ENCODE data around the gene SCN10A.

DNA sequence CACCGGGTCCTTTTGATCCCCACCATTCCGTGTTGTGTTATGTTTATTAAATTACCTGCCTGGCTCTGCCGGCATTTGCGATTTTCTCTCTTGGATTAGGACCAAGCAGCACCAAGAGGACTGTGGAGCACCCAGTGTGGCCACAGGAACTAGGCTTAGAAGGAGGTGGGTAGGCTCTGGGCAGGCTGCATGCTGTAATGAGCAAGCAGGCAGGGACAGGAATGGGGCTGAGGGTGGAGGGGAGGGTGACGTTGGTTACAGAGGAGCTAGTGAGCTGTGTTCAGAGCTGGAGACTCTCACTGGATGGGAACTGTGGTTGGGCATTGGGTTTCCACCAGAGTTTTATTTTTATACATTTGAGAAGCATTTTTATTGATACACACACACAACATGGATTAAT is 158.6 kb downstream of the SCN10A start:
- TF ChIP-seq ZFP90 (CRISPR knock-in tag; IDR thresholded peaks at IDR 0.05; ENCODE audit: borderline replicate concordance) = no peak
- no peak for TF ChIP-seq SKI (IDR thresholded peaks at IDR 0.05; ENCODE audit: partially characterized antibody)
- TF ChIP-seq, protein P1, sequence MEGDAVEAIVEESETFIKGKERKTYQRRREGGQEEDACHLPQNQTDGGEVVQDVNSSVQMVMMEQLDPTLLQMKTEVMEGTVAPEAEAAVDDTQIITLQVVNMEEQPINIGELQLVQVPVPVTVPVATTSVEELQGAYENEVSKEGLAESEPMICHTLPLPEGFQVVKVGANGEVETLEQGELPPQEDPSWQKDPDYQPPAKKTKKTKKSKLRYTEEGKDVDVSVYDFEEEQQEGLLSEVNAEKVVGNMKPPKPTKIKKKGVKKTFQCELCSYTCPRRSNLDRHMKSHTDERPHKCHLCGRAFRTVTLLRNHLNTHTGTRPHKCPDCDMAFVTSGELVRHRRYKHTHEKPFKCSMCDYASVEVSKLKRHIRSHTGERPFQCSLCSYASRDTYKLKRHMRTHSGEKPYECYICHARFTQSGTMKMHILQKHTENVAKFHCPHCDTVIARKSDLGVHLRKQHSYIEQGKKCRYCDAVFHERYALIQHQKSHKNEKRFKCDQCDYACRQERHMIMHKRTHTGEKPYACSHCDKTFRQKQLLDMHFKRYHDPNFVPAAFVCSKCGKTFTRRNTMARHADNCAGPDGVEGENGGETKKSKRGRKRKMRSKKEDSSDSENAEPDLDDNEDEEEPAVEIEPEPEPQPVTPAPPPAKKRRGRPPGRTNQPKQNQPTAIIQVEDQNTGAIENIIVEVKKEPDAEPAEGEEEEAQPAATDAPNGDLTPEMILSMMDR (CRISPR knock-in tag; IDR thresholded peaks at IDR 0.05) = no peak
- no peak for TF ChIP-seq ZNF274 (CRISPR knock-in tag; IDR thresholded peaks at IDR 0.05)
- TF ChIP-seq EP300 (IDR thresholded peaks at IDR 0.05; ENCODE audit: low read depth in 2 of 2, low read length in 2 of 2) = no peak
- no peak for TF ChIP-seq EP300 (CRISPR knock-in tag; IDR thresholded peaks at IDR 0.05; ENCODE audit: borderline replicate concordance)
- no peak for TF ChIP-seq POLR2AphosphoS2 (IDR thresholded peaks at IDR 0.05; ENCODE audit: low read depth, low read length)
- TF ChIP-seq, protein P2, sequence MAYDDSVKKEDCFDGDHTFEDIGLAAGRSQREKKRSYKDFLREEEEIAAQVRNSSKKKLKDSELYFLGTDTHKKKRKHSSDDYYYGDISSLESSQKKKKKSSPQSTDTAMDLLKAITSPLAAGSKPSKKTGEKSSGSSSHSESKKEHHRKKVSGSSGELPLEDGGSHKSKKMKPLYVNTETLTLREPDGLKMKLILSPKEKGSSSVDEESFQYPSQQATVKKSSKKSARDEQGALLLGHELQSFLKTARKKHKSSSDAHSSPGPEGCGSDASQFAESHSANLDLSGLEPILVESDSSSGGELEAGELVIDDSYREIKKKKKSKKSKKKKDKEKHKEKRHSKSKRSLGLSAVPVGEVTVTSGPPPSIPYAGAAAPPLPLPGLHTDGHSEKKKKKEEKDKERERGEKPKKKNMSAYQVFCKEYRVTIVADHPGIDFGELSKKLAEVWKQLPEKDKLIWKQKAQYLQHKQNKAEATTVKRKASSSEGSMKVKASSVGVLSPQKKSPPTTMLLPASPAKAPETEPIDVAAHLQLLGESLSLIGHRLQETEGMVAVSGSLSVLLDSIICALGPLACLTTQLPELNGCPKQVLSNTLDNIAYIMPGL (CRISPR knock-in tag; IDR thresholded peaks at IDR 0.05; ENCODE audit: borderline replicate concordance in 1 of 2, low read depth in 1 of 2) = no peak
- TF ChIP-seq POLR2A (IDR thresholded peaks at IDR 0.05; ENCODE audit: insufficient read depth in 1 of 2, low read depth in 2 of 2, low read length in 2 of 2) = no peak
- no peak for TF ChIP-seq ATF3 (CRISPR knock-in tag; IDR thresholded peaks at IDR 0.05)
- TF ChIP-seq NR3C1 (CRISPR knock-in tag; IDR thresholded peaks at IDR 0.05) = no peak
- no peak for TF ChIP-seq HOXA5 (CRISPR knock-in tag; IDR thresholded peaks at IDR 0.05)
- no peak for TF ChIP-seq ZNF10 (CRISPR knock-in tag; IDR thresholded peaks at IDR 0.05; ENCODE audit: borderline replicate concordance, low read depth)

Measured in HepG2 (cell line).